GM18526 (cell line): ENCODE results near the gene NCAPH2.
A peak's percentile ranks its signal among the peaks of the same experiment; 100 is the strongest.

Experiments used
- POLR2A ChIP-seq: IDR thresholded peaks from 3 replicates; pipeline ENCODE4 v1.6.1; 2011; ENCODE audit not compliant: insufficient read length; ENCODE audit errors: extremely low read depth

The NCAPH2 gene

DNA sequence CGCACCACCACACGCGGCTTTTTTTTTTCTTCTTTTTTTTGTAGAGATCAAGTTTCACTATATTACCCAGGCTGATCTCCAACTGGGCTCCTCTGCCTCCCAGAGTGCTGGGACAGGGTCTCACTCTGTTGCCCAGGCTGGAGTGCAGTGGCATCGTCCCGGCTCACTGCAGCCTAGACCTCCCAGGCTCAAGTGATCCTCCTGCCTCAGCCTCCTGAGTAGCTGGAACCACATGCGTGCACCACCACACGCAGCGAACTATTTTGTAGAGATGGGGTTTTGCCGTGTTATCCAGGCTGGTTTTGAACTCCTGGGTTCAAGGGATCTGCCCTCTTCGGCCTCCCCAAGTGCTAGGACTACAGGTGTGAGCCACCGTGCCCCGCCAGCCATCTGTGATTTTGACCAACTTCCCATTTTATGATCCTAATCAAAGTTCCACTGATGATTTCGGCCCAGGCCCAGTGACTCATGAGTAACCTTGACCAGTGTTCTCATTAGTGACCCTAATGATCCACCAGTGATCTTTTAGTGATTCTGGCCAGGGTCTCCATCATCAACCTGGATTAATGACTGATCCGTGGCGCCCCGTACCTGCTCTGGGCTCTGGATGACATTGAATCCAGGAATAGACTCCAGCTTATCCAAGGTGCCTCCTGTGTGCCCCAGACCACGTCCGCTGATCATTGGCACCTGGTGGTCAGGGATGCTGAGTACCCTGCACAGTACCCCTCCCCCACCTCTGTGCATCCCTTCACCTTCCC lies 20.1 kb downstream of the NCAPH2 start:
- TF ChIP-seq POLR2A = peak; percentile 32

- TF ChIP-seq POLR2A = no peak
These were observed 20.8 kb downstream of the NCAPH2 start for GRCh38 chr22:50528682-50529415.

DNA sequence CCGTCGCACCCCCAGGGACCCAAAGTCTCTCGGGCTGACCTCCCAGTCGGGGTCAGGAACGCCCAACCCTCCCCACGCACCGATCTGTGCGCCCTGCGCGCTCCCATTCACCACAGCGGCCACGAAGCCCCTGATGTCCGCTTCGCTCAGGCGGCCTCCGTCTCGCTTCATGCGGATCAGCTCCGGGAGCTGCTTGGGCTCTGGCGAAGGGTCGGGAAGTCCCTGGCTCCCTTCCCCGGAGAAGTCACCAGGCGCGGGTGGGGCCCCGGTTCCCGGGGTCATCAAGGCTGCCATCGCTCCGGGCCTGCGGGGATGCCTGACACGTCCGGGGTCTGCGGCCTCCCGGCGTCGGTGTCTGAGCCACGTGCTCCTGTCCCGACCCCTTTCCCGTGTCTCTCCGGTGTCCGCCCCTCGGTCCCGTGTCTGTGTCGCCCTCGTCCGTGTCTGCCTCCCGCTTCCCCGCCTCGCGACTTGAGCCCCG lies 21.4 kb downstream of the NCAPH2 start:
- peak; percentile 2 for TF ChIP-seq POLR2A

GRCh38 chr22:50529897-50530579 lies 22.0 kb downstream of the NCAPH2 start, which contains the start of gene TYMP:
Gene TYMP, minus strand, starts transcription at chr22:50530012. Its CDS starts 303 bp downstream, at chr22:50529709.
- TF ChIP-seq POLR2A = peak; percentile 75

GRCh38 chr22:50530580-50530876 lies 22.5 kb downstream of the NCAPH2 start:
- TF ChIP-seq POLR2A = no peak

DNA sequence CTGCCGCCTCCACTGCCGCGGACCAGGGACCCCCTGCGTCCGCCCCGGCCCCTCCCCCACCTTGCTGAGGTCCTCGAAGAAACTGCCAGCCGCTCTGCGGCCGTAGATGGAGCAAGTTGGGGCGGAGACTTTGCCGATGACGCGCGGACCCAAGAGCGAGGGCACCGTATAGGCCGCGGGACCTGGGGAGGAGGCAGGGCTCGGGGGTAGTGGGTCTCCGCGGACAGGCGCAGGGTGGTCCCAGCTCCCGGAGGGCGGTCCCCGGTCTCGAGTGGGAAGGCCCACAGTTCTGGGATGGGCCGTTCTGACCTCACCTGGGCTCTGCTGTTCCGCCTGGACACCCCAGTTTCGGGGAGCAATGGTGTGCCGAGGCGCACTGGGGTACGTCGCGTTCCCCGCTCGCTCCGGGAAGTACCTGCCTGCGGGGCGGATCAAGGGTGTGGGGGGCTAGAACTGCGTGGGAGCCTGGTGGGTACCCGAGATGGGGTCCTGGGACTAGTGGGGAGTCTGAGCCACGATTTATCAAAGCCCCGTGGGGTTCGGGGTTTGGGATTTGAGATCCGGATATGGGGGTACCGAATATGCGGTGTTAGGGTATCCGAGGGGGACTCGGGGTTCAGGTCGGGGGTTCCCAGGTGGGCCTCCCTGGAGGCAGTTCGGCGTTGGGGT lies 23.0 kb downstream of the NCAPH2 start:
- TF ChIP-seq POLR2A = peak; percentile 93

GRCh38 chr22:50531546-50531961 lies 23.5 kb downstream of the NCAPH2 start:
- TF ChIP-seq POLR2A = peak; percentile 69

GRCh38 chr22:50531962-50532674 lies 24.1 kb downstream of the NCAPH2 start:
- peak; percentile 48 for TF ChIP-seq POLR2A

DNA sequence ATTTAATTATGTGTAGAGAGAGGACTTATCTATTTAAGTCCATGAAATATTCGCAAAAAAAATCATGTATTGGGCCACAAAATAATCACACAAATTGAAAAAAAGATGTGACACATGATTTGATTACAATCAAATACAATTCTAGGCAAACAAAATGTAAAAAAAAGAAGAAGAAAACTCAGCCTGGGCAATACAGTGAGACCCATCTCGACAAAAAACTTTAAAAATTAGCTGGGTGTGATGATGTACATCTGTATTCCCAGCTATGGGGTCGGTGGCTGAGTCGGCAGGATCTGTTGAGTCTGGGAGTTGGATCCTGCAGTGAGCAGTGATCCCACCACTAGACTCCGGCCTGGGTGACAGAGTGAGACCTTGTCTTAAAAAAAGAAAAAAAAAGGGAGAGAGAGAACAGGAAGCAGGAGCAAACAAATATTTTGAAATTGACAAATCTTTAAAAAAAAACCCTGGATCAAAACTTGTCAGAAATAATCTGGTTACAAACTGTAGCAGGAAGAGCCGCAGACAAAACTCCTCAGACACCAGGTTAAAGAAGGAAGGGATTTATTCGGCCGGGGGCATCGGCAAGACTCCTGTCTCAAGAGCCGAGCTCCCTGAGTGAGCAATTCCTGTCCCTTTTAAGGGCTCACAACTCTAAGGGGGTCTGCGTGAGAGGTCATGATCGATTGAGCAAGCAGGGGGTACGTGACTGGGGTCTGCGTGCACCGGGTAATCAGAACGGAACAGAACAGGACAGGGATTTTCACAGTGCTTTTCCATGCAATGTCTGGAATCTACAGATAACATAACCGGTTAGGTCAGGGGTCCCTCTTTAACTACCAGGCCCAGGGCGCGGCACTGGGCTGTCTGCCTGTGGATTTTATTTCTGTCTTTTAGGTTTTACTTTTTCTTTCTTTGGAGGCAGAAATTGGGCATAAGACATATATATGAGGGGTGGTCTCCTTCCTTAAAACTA lies 25.1 kb downstream of the NCAPH2 start:
- TF ChIP-seq POLR2A = no peak

DNA sequence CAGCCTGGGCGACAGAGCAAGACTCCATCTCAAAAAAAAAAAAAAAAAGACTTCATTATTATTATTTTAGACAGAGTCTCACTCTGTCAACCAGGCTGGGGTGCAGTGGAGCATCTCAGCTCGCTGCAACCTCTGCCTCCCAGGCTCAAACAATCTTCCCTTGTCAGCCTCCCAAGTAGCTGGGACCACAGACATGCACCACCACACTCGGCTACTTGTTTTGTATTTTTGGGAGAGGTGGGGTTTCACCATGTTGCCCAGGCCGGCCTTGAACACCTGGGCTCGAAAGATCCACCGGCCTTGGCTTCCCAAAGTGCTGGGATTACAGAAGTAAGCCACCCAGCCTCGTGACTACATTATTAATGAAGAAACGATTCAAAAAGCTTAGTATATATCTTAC lies 27.1 kb downstream of the NCAPH2 start:
- no peak for TF ChIP-seq POLR2A

DNA sequence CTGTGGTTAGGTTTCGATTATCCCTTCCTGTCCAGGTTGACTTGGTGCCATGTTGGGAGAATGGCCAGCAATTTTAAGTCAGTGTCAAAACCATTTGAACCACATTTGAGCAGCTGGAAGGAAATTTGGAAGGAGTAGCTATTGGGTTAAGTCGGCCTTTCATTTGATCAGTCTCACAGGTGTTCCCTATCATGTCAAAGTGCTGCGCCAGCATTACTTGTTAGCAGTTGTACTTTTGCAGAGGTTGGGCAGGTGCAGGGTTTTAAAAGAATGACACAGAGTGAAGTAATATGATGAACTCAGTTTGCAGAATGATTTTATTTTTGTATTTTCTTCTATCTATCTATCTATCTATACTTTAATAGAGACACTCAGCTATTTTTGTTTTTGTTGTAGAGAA lies 28.2 kb downstream of the NCAPH2 start:
- no peak for TF ChIP-seq POLR2A

DNA sequence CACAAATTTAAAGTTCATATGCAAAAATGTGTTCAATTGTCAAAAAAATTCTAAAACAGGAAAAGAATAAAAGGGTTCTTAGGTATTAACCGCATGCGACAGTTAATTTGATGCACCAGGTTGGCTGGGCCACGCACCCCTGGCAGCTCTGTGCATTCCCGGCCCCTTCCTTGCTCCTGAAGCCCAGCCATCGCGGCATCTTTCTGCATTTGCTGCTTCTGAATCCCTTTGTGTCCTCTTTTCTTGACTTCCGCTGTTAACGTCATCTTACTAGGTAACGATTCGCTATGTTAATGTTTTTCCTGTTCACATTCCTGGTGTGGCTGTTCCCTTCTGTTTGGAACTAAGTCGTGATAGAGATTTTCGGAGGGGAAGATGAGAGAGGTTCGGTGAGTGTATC lies 29.7 kb downstream of the NCAPH2 start:
- no peak for TF ChIP-seq POLR2A

DNA sequence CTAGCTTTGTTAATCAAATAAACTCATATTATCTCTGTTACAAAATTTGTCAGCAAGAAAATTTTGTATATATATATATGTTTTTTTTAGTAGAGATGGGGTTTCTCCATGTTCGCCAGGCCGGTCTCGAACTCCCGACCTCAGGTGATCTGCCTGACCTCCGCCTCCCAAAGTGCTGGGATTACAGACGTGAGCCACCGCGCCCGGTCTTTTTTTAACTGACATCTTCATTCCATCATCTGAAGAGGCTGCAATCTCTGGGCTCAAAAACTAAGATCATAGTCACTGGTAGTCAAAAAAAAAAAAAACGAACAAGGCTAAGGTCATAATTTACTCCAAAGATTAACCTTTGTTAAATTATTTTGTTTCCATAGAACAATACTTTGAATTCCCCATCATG lies 32.4 kb downstream of the NCAPH2 start:
- no peak for TF ChIP-seq POLR2A

DNA sequence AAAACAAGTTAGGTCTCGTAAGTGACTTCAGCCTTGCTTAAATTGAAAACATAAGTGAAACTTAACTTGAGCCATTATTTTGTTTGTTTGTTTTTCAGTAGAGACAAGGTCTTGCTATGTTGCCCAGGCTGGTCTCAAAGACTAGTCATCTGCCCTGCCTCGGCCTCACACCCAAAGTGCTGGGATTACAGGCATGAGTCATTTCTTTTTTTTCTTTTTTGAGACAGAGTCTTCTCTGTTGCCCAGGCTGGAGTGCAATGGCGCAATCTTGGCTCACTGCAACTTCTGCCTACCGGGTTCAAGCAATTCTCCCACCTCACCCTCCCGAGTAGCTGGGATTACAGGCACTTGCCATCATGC lies 33.6 kb downstream of the NCAPH2 start:
- peak; percentile 16 for TF ChIP-seq POLR2A

- peak; percentile 54 for TF ChIP-seq POLR2A
These were observed 34.4 kb downstream of the NCAPH2 start for GRCh38 chr22:50542416-50542927.
